ENCODE data around the gene GINS2. TPM values are rescaled to one million over a fixed set of nuclear protein-coding genes. Genes with fewer than 3 reads are reported as not detected.

GINS2 gene
- polyA plus RNA-seq, 1 experiment = 5.1 TPM

- Histone ChIP-seq H3K9me3 (ENCODE audit: control insufficient read depth, insufficient read depth, low read length) (no peaks in the 10 kb centered on the region; the same call in 1 of the 2 replicates), H3K27ac (ENCODE audit: low read depth, low read length) (no peak overlapping the region), H3K4me3 (ENCODE audit: low read depth, low read length) (no peak overlapping the region), H3K27me3 (ENCODE audit: control insufficient read depth, insufficient read depth, low read length) (no peaks in the 10 kb centered on the region)
- ChIA-PET CTCF (no interaction called here), POLR2A (no interaction called here)
- TF ChIP-seq CTCF (IDR thresholded peaks at IDR 0.05; ENCODE audit: low read depth, low read length) = no peak
- DNase-seq (ENCODE audit: low read depth, low spot score) = no peak
Observed at GRCh38 chr16:85704900-85705846, 16.4 kb upstream of the GINS2 start.

GRCh38 chr16:85704011-85704410 lies 15.3 kb upstream of the GINS2 start:
- no peak for DNase-seq (ENCODE audit: low read depth, low spot score)
- CTCF ChIA-PET = interaction anchor here (0.5 to 1.2 kb wide), 2 partner anchors 11 to 13 kb away, joined by 3 to 8 read pairs; no protein-coding TSS in a partner anchor

GRCh38 chr16:85699628-85700027 lies 10.9 kb upstream of the GINS2 start:
- ChIA-PET POLR2A (interaction anchor here (0.6 kb wide), 1 partner anchor 38 kb away, joined by 4 read pairs; no protein-coding TSS in a partner anchor), CTCF (interaction anchor here (1.8 kb wide), 1 partner anchor 19 kb away, joined by 4 read pairs; no protein-coding TSS in a partner anchor)
- H3K27me3 ChIP-seq (ENCODE audit: control insufficient read depth, insufficient read depth, low read length) = peaks cover 20% of the 10 kb centered on the region
- H3K9me3 ChIP-seq (ENCODE audit: control insufficient read depth, insufficient read depth, low read length) = no peaks in the 10 kb centered on the region; the same call in 1 of the 2 replicates
- no peak overlapping the region for H3K4me3 ChIP-seq (ENCODE audit: low read depth, low read length)
- H3K27ac ChIP-seq (ENCODE audit: low read depth, low read length) = no peak overlapping the region
- DNase-seq (ENCODE audit: low read depth, low spot score) = no peak
- no peak for TF ChIP-seq CTCF (IDR thresholded peaks at IDR 0.05; ENCODE audit: low read depth, low read length)

More at GRCh38 chr16:85704011-85704410, 15.3 kb upstream of the GINS2 start:
- no peak for TF ChIP-seq CTCF (IDR thresholded peaks at IDR 0.05; ENCODE audit: low read depth, low read length)
- no peak overlapping the region for H3K4me3 ChIP-seq (ENCODE audit: low read depth, low read length)
- POLR2A ChIA-PET = no interaction called here
- H3K27ac ChIP-seq (ENCODE audit: low read depth, low read length) = no peak overlapping the region
- no peaks in the 10 kb centered on the region for H3K9me3 ChIP-seq (ENCODE audit: control insufficient read depth, insufficient read depth, low read length)
- no peaks in the 10 kb centered on the region for H3K27me3 ChIP-seq (ENCODE audit: control insufficient read depth, insufficient read depth, low read length)

- H3K27ac ChIP-seq (ENCODE audit: low read depth, low read length) = no peak overlapping the region
- ChIA-PET POLR2A (no interaction called here), CTCF (interaction anchor here (1.8 kb wide), 1 partner anchor 20 kb away, joined by 4 read pairs; no protein-coding TSS in a partner anchor)
- no peaks in the 10 kb centered on the region; the same call in 1 of the 2 replicates for H3K9me3 ChIP-seq (ENCODE audit: control insufficient read depth, insufficient read depth, low read length)
- H3K4me3 ChIP-seq (ENCODE audit: low read depth, low read length) = no peak overlapping the region
- DNase-seq (ENCODE audit: low read depth, low spot score) = no peak
- H3K27me3 ChIP-seq (ENCODE audit: control insufficient read depth, insufficient read depth, low read length) = peaks cover 20% of the 10 kb centered on the region
- TF ChIP-seq CTCF (IDR thresholded peaks at IDR 0.05; ENCODE audit: low read depth, low read length) = no peak
Observed at GRCh38 chr16:85698935-85699558, 10.3 kb upstream of the GINS2 start.
